H1 (cell line): Measurements from ENCODE around the gene ABCC4. TPM values are rescaled to one million over a fixed set of nuclear protein-coding genes. Genes with fewer than 3 reads are reported as not detected.

Experiments used
- CTCF ChIA-PET: fragments of 300-600 bp; sonication (Branson Sonifier 250); formaldehyde crosslinking; loops from one replicate; lab custom pipeline; 2021; ENCODE audit not compliant: partially characterized antibody; lab: Charles Lee
- POLR2A ChIA-PET: fragments of 300-600 bp; sonication (Branson Sonifier 250); formaldehyde crosslinking; loops from one replicate; lab custom pipeline; 2021; ENCODE audit warnings: inconsistent platforms; ENCODE audit not compliant: partially characterized antibody; lab: Charles Lee
- DNase-seq, 2 experiments: peaks; one replicate each; pipeline versions ENCODE4 v3.0.0 to v3.0.0-alpha.2; 2010 to 2022; ENCODE audit warnings: low spot score in 2 of 2, low read depth in 1 of 2, mixed read lengths in 1 of 2
- FAIRE-seq: peaks from 2 replicates; lab custom pipeline; 2011; peaks lifted over from hg19 to GRCh38; lab: Jason Lieb, UNC
- H2AFZ ChIP-seq: 2 replicates; pipeline ENCODE4 v1.8.1; 2012; ENCODE audit warnings: low read length, inconsistent platforms
- H2AK5ac ChIP-seq: 2 replicates; pipeline ENCODE4 v1.6.1; 2013; ENCODE audit warnings: low read depth, low read length
- H2BK120ac ChIP-seq: replicated peaks from 2 replicates; pipeline ENCODE3; 2013; ENCODE audit warnings: low read depth, low read length, inconsistent platforms
- H2BK12ac ChIP-seq: 2 replicates; pipeline ENCODE4 v1.6.1; 2013; ENCODE audit warnings: low read depth, low read length
- H2BK15ac ChIP-seq: 2 replicates; pipeline ENCODE4 v1.6.1; 2013; ENCODE audit warnings: low read length
- H2BK20ac ChIP-seq: 2 replicates; pipeline ENCODE4 v1.6.1; 2013; ENCODE audit warnings: low read length
- H2BK5ac ChIP-seq: 2 replicates; pipeline ENCODE4 v1.6.1; 2013; ENCODE audit warnings: low read depth, low read length
- H3K14ac ChIP-seq: 2 replicates; pipeline ENCODE4 v1.6.1; 2013; ENCODE audit warnings: inconsistent platforms; ENCODE audit not compliant: insufficient read length
- H3K18ac ChIP-seq: 2 replicates; pipeline ENCODE4 v1.6.1; 2013; ENCODE audit warnings: low read length; ENCODE audit errors: extremely low read depth
- H3K23ac ChIP-seq: 2 replicates; pipeline ENCODE4 v1.6.1; 2013; ENCODE audit warnings: inconsistent platforms; ENCODE audit not compliant: insufficient read length
- H3K23me2 ChIP-seq: 2 replicates; pipeline ENCODE4 v1.6.1; 2013; ENCODE audit warnings: low read depth, low read length
- H3K27ac ChIP-seq: 2 replicates; pipeline ENCODE4 v1.6.1; 2011; ENCODE audit warnings: low read depth, low read length, inconsistent platforms
- H3K27me3 ChIP-seq, 4 experiments: replicated peaks in 1 of 4; 1 replicate in 1 of 4; 2 replicates in 3 of 4; pipeline versions ENCODE4 v1.6.1 to v1.8.1; 2011 to 2013; ENCODE audit warnings: low read length in 3 of 4, mild to moderate bottlenecking in 3 of 4, inconsistent platforms in 2 of 4, mixed read lengths in 2 of 4, moderate library complexity in 1 of 4; ENCODE audit not compliant: control insufficient read depth in 3 of 4, insufficient read depth in 3 of 4; ENCODE audit errors: extremely low read depth in 1 of 4
- H3K36me3 ChIP-seq, 4 experiments: 2 replicates each; pipeline versions ENCODE4 v1.6.1 to v1.8.1; 2011 to 2013; ENCODE audit warnings: mild to moderate bottlenecking in 4 of 4, low read length in 3 of 4, moderate library complexity in 2 of 4, control low read depth in 1 of 4, inconsistent platforms in 1 of 4; ENCODE audit not compliant: insufficient read depth in 4 of 4, control insufficient read depth in 2 of 4
- H3K4ac ChIP-seq: replicated peaks from 2 replicates; pipeline ENCODE3; 2013; ENCODE audit warnings: low read length, low read depth, mixed read lengths, inconsistent platforms; ENCODE audit not compliant: insufficient read length
- H3K4me1 ChIP-seq, 4 experiments: replicated peaks in 1 of 4; 1 replicate in 1 of 4; 2 replicates in 3 of 4; pipeline versions ENCODE4 v1.6.1 to v1.8.1; 2011 to 2013; ENCODE audit warnings: low read length in 3 of 4, inconsistent platforms in 2 of 4, mixed read lengths in 1 of 4; ENCODE audit not compliant: insufficient read depth in 4 of 4, control insufficient read depth in 3 of 4
- H3K4me2 ChIP-seq, 2 experiments: 2 replicates each; pipeline versions ENCODE4 v1.6.1 to v1.8.1; 2011 to 2013; ENCODE audit warnings: low read depth in 2 of 2, low read length in 2 of 2, control low read depth in 1 of 2, inconsistent platforms in 1 of 2, mild to moderate bottlenecking in 1 of 2; ENCODE audit not compliant: insufficient read depth in 1 of 2
- H3K4me3 ChIP-seq, 4 experiments: fragments of 200-600, 300-600 bp in 1 of 4; sonication (generic), shearing (Covaris generic), sonication (Bioruptor Twin) in 1 of 4; 2 replicates each; pipeline versions ENCODE4 v1.5.1 to v1.8.1; 2011 to 2016; ENCODE audit warnings: low read length in 4 of 4, low read depth in 3 of 4, control low read depth in 2 of 4, inconsistent platforms in 2 of 4, mild to moderate bottlenecking in 2 of 4, mixed read lengths in 1 of 4, moderate library complexity in 1 of 4; ENCODE audit not compliant: insufficient read depth in 2 of 4; ENCODE audit errors: extremely low read depth in 1 of 4
- H3K56ac ChIP-seq: replicated peaks from 2 replicates; pipeline ENCODE3; 2013; ENCODE audit warnings: low read depth, mild to moderate bottlenecking, mixed read lengths, low read length, inconsistent platforms; ENCODE audit not compliant: insufficient read length
- H3K79me1 ChIP-seq: 2 replicates; pipeline ENCODE4 v1.6.1; 2013; ENCODE audit warnings: low read depth, low read length, control low read depth
- H3K79me2 ChIP-seq, 2 experiments: 2 replicates each; pipeline versions ENCODE4 v1.6.1 to v1.8.1; 2012 to 2013; ENCODE audit warnings: low read length in 2 of 2, mild to moderate bottlenecking in 2 of 2, inconsistent platforms in 1 of 2; ENCODE audit not compliant: insufficient read depth in 2 of 2, control insufficient read depth in 1 of 2
- H3K9ac ChIP-seq, 4 experiments: replicated peaks in 1 of 4; 1 replicate in 1 of 4; 2 replicates in 3 of 4; pipeline versions ENCODE4 v1.6.1 to v1.8.1; 2011 to 2013; ENCODE audit warnings: low read depth in 3 of 4, low read length in 3 of 4, control low read depth in 2 of 4, mild to moderate bottlenecking in 2 of 4, moderate library complexity in 2 of 4, inconsistent platforms in 1 of 4; ENCODE audit errors: extremely low read depth in 1 of 4
- H3K9me3 ChIP-seq, 2 experiments: 2 replicates each; pipeline versions ENCODE4 v1.6.1 to v1.8.1; 2012 to 2013; ENCODE audit warnings: mild to moderate bottlenecking in 2 of 2, moderate library complexity in 2 of 2, control low read depth in 1 of 2, inconsistent platforms in 1 of 2, low read depth in 1 of 2, low read length in 1 of 2, mixed read lengths in 1 of 2; ENCODE audit not compliant: insufficient read depth in 2 of 2
- H4K20me1 ChIP-seq, 2 experiments: replicated peaks in 1 of 2; 2 replicates each; pipeline versions ENCODE3 to v1.8.1; 2011 to 2013; ENCODE audit warnings: inconsistent platforms in 2 of 2, low read length in 2 of 2, mild to moderate bottlenecking in 1 of 2; ENCODE audit not compliant: insufficient read depth in 2 of 2, control insufficient read depth in 1 of 2
- H4K5ac ChIP-seq: 2 replicates; pipeline ENCODE4 v1.6.1; 2013; ENCODE audit warnings: low read length, low read depth, mixed read lengths, inconsistent platforms; ENCODE audit not compliant: insufficient read length
- H4K8ac ChIP-seq: 2 replicates; pipeline ENCODE4 v1.8.0; 2013; ENCODE audit warnings: mild to moderate bottlenecking, moderate library complexity, low read length, inconsistent platforms; ENCODE audit not compliant: insufficient read depth; ENCODE audit errors: extremely low read depth
- H4K91ac ChIP-seq: replicated peaks from 2 replicates; pipeline ENCODE3; 2013; ENCODE audit warnings: low read length, mixed read lengths, inconsistent platforms; ENCODE audit not compliant: insufficient read length
- CHD1 ChIP-seq: IDR thresholded peaks from 2 replicates; pipeline ENCODE4 v1.6.1; 2012; ENCODE audit warnings: low read depth, low read length, improper control_type of control experiment
- CHD2 ChIP-seq: IDR thresholded peaks from 2 replicates; pipeline ENCODE4 v1.6.1; 2012; ENCODE audit warnings: low read length, improper control_type of control experiment
- CREB1 ChIP-seq: IDR thresholded peaks from 2 replicates; pipeline ENCODE4 v1.6.1; 2012; ENCODE audit warnings: inconsistent platforms
- HDAC2 ChIP-seq, 2 experiments: fragments of 300-600 bp in 1 of 2; sonication (generic) in 1 of 2; IDR thresholded peaks; 2 replicates each; pipeline ENCODE4 v1.6.1; 2011 to 2012; ENCODE audit warnings: low read depth in 2 of 2, low read length in 2 of 2, mild to moderate bottlenecking in 2 of 2, moderate library complexity in 2 of 2, borderline replicate concordance in 1 of 2, inconsistent platforms in 1 of 2
- SAP30 ChIP-seq: fragments of 300-600 bp; sonication (generic); IDR thresholded peaks from 2 replicates; pipeline ENCODE4 v1.7.1; 2012; ENCODE audit warnings: low read length, moderate library complexity, mild to moderate bottlenecking, inconsistent platforms; ENCODE audit not compliant: insufficient read depth, insufficient replicate concordance
- SIRT6 ChIP-seq: IDR thresholded peaks from one replicate; pipeline ENCODE4 v1.7.1; 2012; ENCODE audit warnings: low read length, inconsistent platforms
- USF2 ChIP-seq: IDR thresholded peaks from 2 replicates; pipeline ENCODE4 v1.6.1; 2011; ENCODE audit warnings: low read length, improper control_type of control experiment
- WGBS, 2 experiments: shearing (Covaris generic) in 1 of 2; methylation state at CpG; one replicate each; pipeline versions ENCODE4 v1.1.6 to v1.1.7; 2013 to 2015; ENCODE audit warnings: low lambda C conversion rate in 2 of 2, mixed read lengths in 2 of 2, inconsistent platforms in 1 of 2, low coverage in 1 of 2, missing lambda C conversion rate in 1 of 2; ENCODE audit not compliant: insufficient replicate concordance in 2 of 2, insufficient coverage in 1 of 2, insufficient read length in 1 of 2; ENCODE audit errors: extremely low coverage in 1 of 2, missing lambda C conversion rate in 1 of 2; 5-methylcytosine and 5-hydroxymethylcytosine counted together
- polyA plus RNA-seq, 7 experiments: library from polyadenylated mRNA; depleted of rRNA in 3 of 7; stranded (reverse) in 5 of 7; unstranded in 2 of 7; fragments of >200 nt in 5 of 7; fragments of 200-250 nt in 2 of 7; gene quantifications; 1 replicate in 5 of 7; 2 replicates in 1 of 7; 4 replicates in 1 of 7; pipeline versions ENCODE4 v1.2.1 to v1.2.3, GENCODE V29; 2011 to 2013; ENCODE audit warnings: missing spikeins in 2 of 7, mixed read lengths in 2 of 7
- total RNA-seq: library from RNA; stranded (reverse); fragmentation: NEBNext Ultra II Directional; extraction: Animal tissue kit (Norgen Biotek cat#: 25700); gene quantifications from 2 replicates; pipeline ENCODE4 v1.2.1, GENCODE V29; 2021
- TF ChIP-seq, protein P1 (sequence below): IDR thresholded peaks from 2 replicates; pipeline ENCODE4 v1.6.1; 2011; ENCODE audit warnings: low read depth, mild to moderate bottlenecking, low read length; ENCODE audit not compliant: insufficient read depth

Gene ABCC4
- total and polyA plus RNA-seq, 2 of the 8 experiments (the other 6 are each of a cell fraction or from before 2014, with no cell fraction given), result 4.0 to 14.1 TPM

DNA sequence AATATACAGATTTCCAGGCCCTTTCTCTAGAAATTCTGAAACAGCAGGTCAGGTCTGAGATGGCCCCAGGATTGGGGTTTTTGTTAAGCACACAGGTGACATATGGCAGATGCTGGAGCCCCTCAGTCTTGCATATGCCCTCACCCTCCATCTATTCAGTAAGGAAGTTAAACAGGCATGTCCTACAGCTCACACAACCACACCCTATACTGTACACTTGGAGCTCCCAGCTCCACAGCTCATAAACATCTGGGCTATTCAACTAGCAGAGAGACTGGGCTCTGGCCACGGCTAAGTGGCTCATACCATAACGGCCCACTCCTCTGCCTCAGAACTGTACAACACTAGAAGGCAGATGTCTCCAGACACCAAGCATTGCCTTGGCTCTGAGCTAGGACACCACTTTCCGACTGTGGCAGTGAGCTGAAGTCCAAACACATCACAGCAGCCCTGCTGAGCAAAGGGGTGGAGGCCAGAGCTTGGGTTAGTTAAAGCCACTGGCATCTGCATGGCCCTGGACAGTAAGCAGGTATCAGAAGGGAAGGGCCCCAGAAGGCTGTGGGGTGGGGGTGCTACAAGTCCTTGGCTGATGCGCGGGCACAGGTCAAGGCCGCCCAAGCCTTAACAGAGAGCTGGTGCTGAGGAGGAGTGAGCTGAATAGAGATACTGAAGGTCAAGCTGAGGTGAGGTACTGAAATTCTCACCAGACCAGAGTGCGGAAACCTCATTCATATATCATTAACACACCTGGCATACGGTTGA, 79.1 kb downstream of the ABCC4 start:
- DNase-seq, result peak in 1 of 2 experiments; percentile 40
- Histone ChIP-seq H3K23me2 (no peaks in the 10 kb centered on the region; the same call in 1 of the 2 replicates), H4K5ac (no peak overlapping the region), H3K27ac (no peak overlapping the region), H3K18ac (no peak overlapping the region), H3K56ac (no peak overlapping the region), H3K4me3 (no peak overlapping the region), H3K23ac (no peak overlapping the region), H3K27me3 (no peaks in the 10 kb centered on the region), H3K4ac (no peak overlapping the region), H3K14ac (no peak overlapping the region), H3K9me3 (no peaks in the 10 kb centered on the region), H3K9ac (no peak overlapping the region), H2BK15ac (no peak overlapping the region), H4K20me1 (no peaks in the 10 kb centered on the region), H2BK5ac (no peak overlapping the region), H3K79me1 (no peaks in the 10 kb centered on the region; the same call in 1 of the 2 replicates), H2AK5ac (0 out of 2 replicates have a peak overlapping the region, but pooled peaks have one; percentile 97), H4K8ac (no peak overlapping the region), H3K4me2 (no peak overlapping the region), H3K36me3 (no peaks in the 10 kb centered on the region), H3K79me2 (no peaks in the 10 kb centered on the region), H2BK12ac (no peak overlapping the region), H2AFZ (no peak overlapping the region), H3K4me1 (no peaks in the 10 kb centered on the region), H2BK20ac (no peak overlapping the region), H2BK120ac (no peak overlapping the region), H4K91ac (no peak overlapping the region)
- no peak for FAIRE-seq
- WGBS, 2 experiments, result 85% methylated on average over 8 of the region's 8 CpGs; no CpG with 5 or more reads in 1 of the 2 experiments
- ChIA-PET CTCF (interaction anchor here (0.5 to 1.5 kb wide), 7 partner anchors 14 to 255 kb away, joined by 3 to 5 read pairs (median 3); no protein-coding TSS in a partner anchor), POLR2A (no interaction called here)
- TF ChIP-seq, protein P1, sequence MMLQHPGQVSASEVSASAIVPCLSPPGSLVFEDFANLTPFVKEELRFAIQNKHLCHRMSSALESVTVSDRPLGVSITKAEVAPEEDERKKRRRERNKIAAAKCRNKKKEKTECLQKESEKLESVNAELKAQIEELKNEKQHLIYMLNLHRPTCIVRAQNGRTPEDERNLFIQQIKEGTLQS, result no peak
- no peak for TF ChIP-seq HDAC2 (IDR thresholded peaks at IDR 0.05; ENCODE audit: borderline replicate concordance in 1 of 2, low read depth in 2 of 2, low read length in 2 of 2)
- TF ChIP-seq CREB1, result no peak
- no peak for TF ChIP-seq SIRT6
- TF ChIP-seq SAP30, result no peak
- no peak for TF ChIP-seq CHD1
- TF ChIP-seq USF2, result no peak
- TF ChIP-seq CHD2, result no peak
